ENCODE data around the gene TP53INP2. TPM values are rescaled to one million over a fixed set of nuclear protein-coding genes. Genes with fewer than 3 reads are reported as not detected.
A peak's percentile ranks its signal among the peaks of the same experiment; 100 is the strongest.

Gene TP53INP2
- total and polyA plus RNA-seq, 2 donors (not counting 1 experiment from before 2014, with no cell fraction given), result 7.7 to 14.7 TPM

DNA sequence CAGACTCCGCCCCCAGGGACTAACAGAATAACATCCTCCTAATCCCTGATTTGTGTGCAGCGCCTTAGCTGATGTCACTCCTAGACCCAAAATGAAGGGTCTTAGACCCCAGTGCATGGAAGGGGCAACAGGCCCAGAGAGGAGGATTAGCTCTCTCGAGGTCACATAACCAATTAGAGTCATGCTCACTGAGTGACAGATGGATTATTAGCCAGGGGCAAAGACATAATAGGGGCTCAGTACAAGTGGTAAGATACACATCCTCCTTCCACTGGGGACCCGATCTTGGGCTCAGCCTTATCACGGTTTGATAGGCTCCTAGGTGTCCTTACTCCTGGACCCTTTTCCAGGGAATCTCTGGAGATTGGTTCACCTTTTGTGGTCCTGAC, 858 bp downstream of the TP53INP2 start:
- Mint-ChIP-seq H3K27me3 (peaks cover 9% of the 10 kb centered on the region), H3K4me3 (peak overlapping the region; percentile 92), H3K27ac (peak overlapping the region; percentile 93), H3K9me3 (ENCODE audit: insufficient read depth) (no peaks in the 10 kb centered on the region), H3K4me1 (peaks cover 28% of the 10 kb centered on the region)
- CTCF ChIA-PET, result interaction anchor here (1.1 to 3.0 kb wide), 4 partner anchors 65 to 393 kb away, joined by 3 to 13 read pairs (median 4); no protein-coding TSS in a partner anchor
- H3K27me3 ChIP-seq (replicated peaks in 1 of 4; ENCODE audit: control extremely low read depth in 1 of 4, control insufficient read depth in 3 of 4, insufficient read depth in 4 of 4, low read length in 3 of 4), result peaks cover 0 to 15% (median 0%) of the 10 kb centered on the region in 4 experiments
- intact Hi-C loops (cut with micrococcal nuclease), result loop anchor here (10.0 kb wide), 3 partner anchors 120 to 710 kb away; partner anchors contain the start of genes EDEM2, NCOA6 and RALY
- 43% methylated on average over 3 of the region's 5 CpGs for WGBS (ENCODE audit: insufficient coverage)
- no peaks in the 10 kb centered on the region for H3K36me3 ChIP-seq (replicated peaks in 1 of 2; ENCODE audit: control extremely low read depth in 1 of 2, control insufficient read depth in 1 of 2, extremely low read depth in 1 of 2, insufficient read depth in 2 of 2, low read length in 1 of 2)
- no peaks in the 10 kb centered on the region for H4K20me1 ChIP-seq (ENCODE audit: control insufficient read depth, insufficient read depth, low read length, poor library complexity, severe bottlenecking)
- POLR2A ChIA-PET, result interaction anchor here (2.3 kb wide), 1 partner anchor 27 kb away, joined by 10 read pairs; the partner anchor contains the start of gene PIGU
- H3K4me3 ChIP-seq (ENCODE audit: control extremely low read depth in 1 of 5, extremely low read depth in 1 of 5, insufficient read depth in 1 of 5, low read depth in 2 of 5, low read length in 4 of 5), result peak overlapping the region; percentile 25 to 89 (median 81)
- no peaks in the 10 kb centered on the region for H3K9me3 ChIP-seq (ENCODE audit: control extremely low read depth in 1 of 3, control insufficient read depth in 2 of 3, insufficient read depth in 1 of 3, low read length in 2 of 3)
- H2AFZ ChIP-seq (ENCODE audit: insufficient read depth, low read depth, low read length, poor library complexity, severe bottlenecking), result no peak overlapping the region
- no peak for ATAC-seq (ENCODE audit: low read depth)
- H3K9ac ChIP-seq (ENCODE audit: low read length), result peak overlapping the region; percentile 91
- H3K4me1 ChIP-seq (ENCODE audit: control insufficient read depth in 2 of 2, insufficient read depth in 2 of 2, low read length in 2 of 2), result peaks cover 18 to 26% of the 10 kb centered on the region in 2 donors
- H3K79me2 ChIP-seq (ENCODE audit: control insufficient read depth, insufficient read depth, low read length), result no peaks in the 10 kb centered on the region
- peak overlapping the region; percentile 52 to 95 for H3K27ac ChIP-seq (ENCODE audit: low read length in 2 of 2)
- TF ChIP-seq, protein P1, sequence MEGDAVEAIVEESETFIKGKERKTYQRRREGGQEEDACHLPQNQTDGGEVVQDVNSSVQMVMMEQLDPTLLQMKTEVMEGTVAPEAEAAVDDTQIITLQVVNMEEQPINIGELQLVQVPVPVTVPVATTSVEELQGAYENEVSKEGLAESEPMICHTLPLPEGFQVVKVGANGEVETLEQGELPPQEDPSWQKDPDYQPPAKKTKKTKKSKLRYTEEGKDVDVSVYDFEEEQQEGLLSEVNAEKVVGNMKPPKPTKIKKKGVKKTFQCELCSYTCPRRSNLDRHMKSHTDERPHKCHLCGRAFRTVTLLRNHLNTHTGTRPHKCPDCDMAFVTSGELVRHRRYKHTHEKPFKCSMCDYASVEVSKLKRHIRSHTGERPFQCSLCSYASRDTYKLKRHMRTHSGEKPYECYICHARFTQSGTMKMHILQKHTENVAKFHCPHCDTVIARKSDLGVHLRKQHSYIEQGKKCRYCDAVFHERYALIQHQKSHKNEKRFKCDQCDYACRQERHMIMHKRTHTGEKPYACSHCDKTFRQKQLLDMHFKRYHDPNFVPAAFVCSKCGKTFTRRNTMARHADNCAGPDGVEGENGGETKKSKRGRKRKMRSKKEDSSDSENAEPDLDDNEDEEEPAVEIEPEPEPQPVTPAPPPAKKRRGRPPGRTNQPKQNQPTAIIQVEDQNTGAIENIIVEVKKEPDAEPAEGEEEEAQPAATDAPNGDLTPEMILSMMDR (IDR thresholded peaks at IDR 0.05), result no peak
- no peak for TF ChIP-seq EZH2 (IDR thresholded peaks at IDR 0.05; ENCODE audit: borderline replicate concordance, insufficient read depth, low read depth, low read length, poor library complexity, severe bottlenecking)
- peak overlapping the region; percentile 99 for H3K4me2 ChIP-seq (replicated peaks; ENCODE audit: low read depth, low read length, poor library complexity, severe bottlenecking)
- DNase-seq, result no peak
